ENCODE data around the gene STXBP5.

Gene STXBP5

GRCh38 chr6:147219463-147219862, 15.2 kb downstream of the STXBP5 start:
- H3K27ac ChIP-seq: no peak overlapping the region
- TF ChIP-seq, protein P1, sequence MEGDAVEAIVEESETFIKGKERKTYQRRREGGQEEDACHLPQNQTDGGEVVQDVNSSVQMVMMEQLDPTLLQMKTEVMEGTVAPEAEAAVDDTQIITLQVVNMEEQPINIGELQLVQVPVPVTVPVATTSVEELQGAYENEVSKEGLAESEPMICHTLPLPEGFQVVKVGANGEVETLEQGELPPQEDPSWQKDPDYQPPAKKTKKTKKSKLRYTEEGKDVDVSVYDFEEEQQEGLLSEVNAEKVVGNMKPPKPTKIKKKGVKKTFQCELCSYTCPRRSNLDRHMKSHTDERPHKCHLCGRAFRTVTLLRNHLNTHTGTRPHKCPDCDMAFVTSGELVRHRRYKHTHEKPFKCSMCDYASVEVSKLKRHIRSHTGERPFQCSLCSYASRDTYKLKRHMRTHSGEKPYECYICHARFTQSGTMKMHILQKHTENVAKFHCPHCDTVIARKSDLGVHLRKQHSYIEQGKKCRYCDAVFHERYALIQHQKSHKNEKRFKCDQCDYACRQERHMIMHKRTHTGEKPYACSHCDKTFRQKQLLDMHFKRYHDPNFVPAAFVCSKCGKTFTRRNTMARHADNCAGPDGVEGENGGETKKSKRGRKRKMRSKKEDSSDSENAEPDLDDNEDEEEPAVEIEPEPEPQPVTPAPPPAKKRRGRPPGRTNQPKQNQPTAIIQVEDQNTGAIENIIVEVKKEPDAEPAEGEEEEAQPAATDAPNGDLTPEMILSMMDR (conservative IDR thresholded peaks at IDR 0.05): no peak
- TF ChIP-seq ZFX (IDR thresholded peaks at IDR 0.05): no peak

- no peak overlapping the region for H3K27ac ChIP-seq
- TF ChIP-seq ZFX (IDR thresholded peaks at IDR 0.05): no peak
- TF ChIP-seq, protein P1 (conservative IDR thresholded peaks at IDR 0.05): no peak
These were observed 16.1 kb downstream of the STXBP5 start for GRCh38 chr6:147220345-147220744.

DNA sequence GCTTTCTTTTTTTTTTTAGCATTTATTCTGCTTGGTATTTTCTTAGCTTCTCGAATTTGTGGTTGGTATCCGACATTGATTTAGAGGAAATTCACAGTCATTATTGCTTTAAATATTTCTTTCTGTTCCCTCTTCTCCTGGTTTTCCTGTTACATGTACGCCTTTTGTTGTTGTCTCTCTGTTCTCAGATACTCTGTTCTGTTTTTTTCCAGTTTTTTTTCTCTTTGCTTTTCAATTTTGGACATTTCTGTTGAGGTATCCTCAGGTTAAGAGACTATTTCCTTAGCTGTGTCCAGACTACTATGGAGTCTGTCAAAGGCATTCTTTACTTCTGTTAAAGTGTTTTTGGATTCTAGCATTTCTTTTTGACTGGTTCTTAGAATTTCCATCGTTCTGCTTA, 17.5 kb downstream of the STXBP5 start:
- no peak overlapping the region for H3K27ac ChIP-seq
- TF ChIP-seq, protein P1 (conservative IDR thresholded peaks at IDR 0.05): no peak

DNA sequence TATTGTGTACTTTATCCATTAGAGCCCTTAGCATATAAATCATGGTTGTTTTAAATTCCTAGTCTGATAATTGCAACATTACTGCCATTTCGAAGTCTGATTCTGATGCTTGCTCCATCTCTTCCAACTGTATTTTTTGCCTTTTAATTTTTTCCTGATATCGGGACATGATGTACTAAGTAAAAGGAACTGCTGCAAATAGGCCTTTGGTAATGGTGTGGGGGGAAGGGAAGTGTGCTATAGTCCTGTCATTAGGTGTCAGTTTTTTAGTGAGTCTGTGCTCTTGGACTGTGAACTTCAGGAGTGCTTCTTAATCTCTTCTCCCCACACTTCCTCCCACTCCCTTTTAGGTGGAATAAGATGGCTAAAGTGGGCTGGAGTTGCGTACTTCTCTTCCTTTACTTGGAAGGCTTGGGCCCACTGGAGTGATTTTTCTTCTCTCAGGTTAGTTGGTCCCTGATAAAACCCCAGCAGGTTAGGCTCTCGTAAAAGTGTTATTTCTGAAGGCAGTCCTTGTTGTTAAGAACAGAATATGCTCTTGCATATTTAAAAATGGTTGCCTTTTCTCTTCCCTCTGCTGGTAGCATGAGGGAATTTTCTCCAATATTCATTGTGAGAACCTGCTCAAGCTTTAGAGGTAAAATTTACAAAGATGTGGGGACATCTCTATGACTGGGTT, 18.1 kb downstream of the STXBP5 start:
- no peak overlapping the region for H3K27ac ChIP-seq

GRCh38 chr6:147223736-147224135, 19.5 kb downstream of the STXBP5 start:
- TF ChIP-seq, protein P1 (conservative IDR thresholded peaks at IDR 0.05): no peak
- TF ChIP-seq ZFX (IDR thresholded peaks at IDR 0.05): no peak

More for the DNA sequence above, 18.1 kb downstream of the STXBP5 start:
- no peak for TF ChIP-seq ZFX (IDR thresholded peaks at IDR 0.05)
- TF ChIP-seq, protein P1 (conservative IDR thresholded peaks at IDR 0.05): peak; percentile 58

GRCh38 chr6:147226163-147226724, 22.0 kb downstream of the STXBP5 start:
- no peak for TF ChIP-seq ZFX (IDR thresholded peaks at IDR 0.05)
- TF ChIP-seq, protein P1 (conservative IDR thresholded peaks at IDR 0.05): no peak
- no peak overlapping the region for H3K27ac ChIP-seq

More at GRCh38 chr6:147223736-147224135, 19.5 kb downstream of the STXBP5 start:
- H3K27ac ChIP-seq: no peak overlapping the region

GRCh38 chr6:147226877-147227276, 22.7 kb downstream of the STXBP5 start:
- H3K27ac ChIP-seq: no peak overlapping the region
- TF ChIP-seq, protein P1 (conservative IDR thresholded peaks at IDR 0.05): no peak
- TF ChIP-seq ZFX (IDR thresholded peaks at IDR 0.05): no peak
